ENCODE measurements around the gene DEPDC5. TPM values are rescaled to one million over a fixed set of nuclear protein-coding genes. Genes with fewer than 3 reads are reported as not detected.

DEPDC5 gene
- total and polyA plus RNA-seq, 10 of the 15 experiments (the other 5 are each of a cell fraction or from before 2014, with no cell fraction given), result 3.0 to 38.9 (median 22.8) TPM

DNA sequence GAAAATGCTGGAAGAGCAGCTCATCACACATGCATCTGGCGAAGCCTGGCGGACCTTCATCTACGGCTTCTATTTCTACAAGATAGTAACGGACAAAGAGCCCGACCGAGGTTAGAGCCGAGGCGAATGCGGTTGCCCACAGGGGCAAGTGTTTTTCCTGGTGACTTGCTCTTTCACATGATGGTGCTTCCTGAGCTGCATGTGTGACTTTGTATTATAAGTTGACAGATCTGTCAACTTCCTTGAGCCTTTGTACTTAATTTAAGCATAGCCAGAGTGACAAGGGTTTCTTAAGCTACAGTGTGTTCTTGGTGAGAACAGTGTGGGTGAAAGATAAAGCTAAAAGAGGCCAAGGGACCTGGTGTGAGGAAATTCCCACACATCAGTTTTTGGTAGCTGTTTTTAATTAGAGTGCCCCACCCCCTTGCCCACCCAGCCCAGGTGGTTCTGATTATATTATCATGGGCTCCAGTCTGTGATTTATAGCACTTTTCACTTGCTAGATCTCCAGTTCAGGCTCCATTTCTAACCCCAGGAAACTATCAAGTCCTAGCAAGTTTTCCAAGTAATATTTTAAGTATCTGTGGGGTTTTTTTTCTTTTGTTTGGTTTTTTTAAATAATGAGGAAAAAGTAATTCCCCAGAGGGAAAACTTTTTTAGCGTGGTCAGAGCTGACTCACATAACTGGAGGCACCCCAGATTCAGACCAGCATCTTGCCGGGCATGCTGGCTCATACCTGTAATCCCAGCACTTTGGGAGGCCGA is 122.5 kb downstream of the DEPDC5 start (continued):
- TF ChIP-seq, protein P1, sequence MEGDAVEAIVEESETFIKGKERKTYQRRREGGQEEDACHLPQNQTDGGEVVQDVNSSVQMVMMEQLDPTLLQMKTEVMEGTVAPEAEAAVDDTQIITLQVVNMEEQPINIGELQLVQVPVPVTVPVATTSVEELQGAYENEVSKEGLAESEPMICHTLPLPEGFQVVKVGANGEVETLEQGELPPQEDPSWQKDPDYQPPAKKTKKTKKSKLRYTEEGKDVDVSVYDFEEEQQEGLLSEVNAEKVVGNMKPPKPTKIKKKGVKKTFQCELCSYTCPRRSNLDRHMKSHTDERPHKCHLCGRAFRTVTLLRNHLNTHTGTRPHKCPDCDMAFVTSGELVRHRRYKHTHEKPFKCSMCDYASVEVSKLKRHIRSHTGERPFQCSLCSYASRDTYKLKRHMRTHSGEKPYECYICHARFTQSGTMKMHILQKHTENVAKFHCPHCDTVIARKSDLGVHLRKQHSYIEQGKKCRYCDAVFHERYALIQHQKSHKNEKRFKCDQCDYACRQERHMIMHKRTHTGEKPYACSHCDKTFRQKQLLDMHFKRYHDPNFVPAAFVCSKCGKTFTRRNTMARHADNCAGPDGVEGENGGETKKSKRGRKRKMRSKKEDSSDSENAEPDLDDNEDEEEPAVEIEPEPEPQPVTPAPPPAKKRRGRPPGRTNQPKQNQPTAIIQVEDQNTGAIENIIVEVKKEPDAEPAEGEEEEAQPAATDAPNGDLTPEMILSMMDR (IDR thresholded peaks at IDR 0.05 in 2 of 3, conservative IDR thresholded peaks at IDR 0.05 in 1 of 3; ENCODE audit: control insufficient read depth in 2 of 3, extremely low read depth in 1 of 3, insufficient read depth in 1 of 3, low read depth in 3 of 3, low read length in 3 of 3), result no peak
- TF ChIP-seq HDAC6 (IDR thresholded peaks at IDR 0.05; ENCODE audit: unreplicated experiment), result no peak
- TF ChIP-seq FOXM1 (IDR thresholded peaks at IDR 0.05; ENCODE audit: low read depth, low read length), result no peak
- TF ChIP-seq, protein P2, sequence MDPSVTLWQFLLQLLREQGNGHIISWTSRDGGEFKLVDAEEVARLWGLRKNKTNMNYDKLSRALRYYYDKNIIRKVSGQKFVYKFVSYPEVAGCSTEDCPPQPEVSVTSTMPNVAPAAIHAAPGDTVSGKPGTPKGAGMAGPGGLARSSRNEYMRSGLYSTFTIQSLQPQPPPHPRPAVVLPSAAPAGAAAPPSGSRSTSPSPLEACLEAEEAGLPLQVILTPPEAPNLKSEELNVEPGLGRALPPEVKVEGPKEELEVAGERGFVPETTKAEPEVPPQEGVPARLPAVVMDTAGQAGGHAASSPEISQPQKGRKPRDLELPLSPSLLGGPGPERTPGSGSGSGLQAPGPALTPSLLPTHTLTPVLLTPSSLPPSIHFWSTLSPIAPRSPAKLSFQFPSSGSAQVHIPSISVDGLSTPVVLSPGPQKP (IDR thresholded peaks at IDR 0.05; ENCODE audit: low read depth, low read length), result no peak
- TF ChIP-seq ESRRA (IDR thresholded peaks at IDR 0.05; ENCODE audit: low read length), result no peak
- TF ChIP-seq TARDBP (IDR thresholded peaks at IDR 0.05; ENCODE audit: borderline replicate concordance), result no peak
- no peak for TF ChIP-seq TAF1 (IDR thresholded peaks at IDR 0.05; ENCODE audit: borderline replicate concordance, low read depth, low read length)
- no peak for TF ChIP-seq STAT3 (IDR thresholded peaks at IDR 0.05; ENCODE audit: low read depth, low read length)

DNA sequence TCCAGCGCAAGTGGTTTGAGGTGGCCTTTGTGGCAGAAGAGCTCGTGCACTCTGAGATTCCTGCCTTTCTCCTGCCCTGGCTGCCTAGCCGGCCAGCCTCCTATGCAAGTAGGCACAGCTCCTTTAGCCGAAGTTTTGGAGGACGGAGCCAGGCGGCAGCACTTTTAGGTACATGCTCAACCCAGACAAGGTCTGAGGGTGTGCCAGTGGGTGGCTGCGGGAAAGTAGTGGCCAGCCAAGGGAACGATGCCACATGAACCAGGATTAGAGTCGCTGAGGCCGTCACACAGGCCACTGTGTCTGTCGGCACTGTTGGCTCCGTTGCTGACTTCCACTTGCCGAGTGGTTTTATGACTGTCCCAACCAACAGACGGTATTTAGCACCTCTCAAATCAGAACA is 125.8 kb downstream of the DEPDC5 start:
- no peaks in the 10 kb centered on the region for H4K20me1 ChIP-seq (ENCODE audit: control insufficient read depth, insufficient read depth)
- DNase-seq (ENCODE audit: low read depth, low spot score) (no peak), ATAC-seq (no peak), FAIRE-seq (no peak)
- ChIA-PET POLR2A (no interaction called here), SMC1A (ENCODE audit: uncharacterized antibody, unreplicated experiment) (no interaction called here), CTCF (interaction anchor here (1.0 to 1.7 kb wide), 2 partner anchors 71 to 90 kb away, joined by 3 to 5 read pairs; no protein-coding TSS in a partner anchor), RAD21 (ENCODE audit: unreplicated experiment) (no interaction called here)
- TF ChIP-seq SMC3 (IDR thresholded peaks at IDR 0.05; ENCODE audit: borderline replicate concordance, low read length), result no peak
- TF ChIP-seq CBFB (IDR thresholded peaks at IDR 0.05; ENCODE audit: low read depth), result no peak
- 0 out of 4 replicates have a peak, but pooled peaks of 1 of the 2 experiments have one; percentile 13 for TF ChIP-seq SRF (IDR thresholded peaks at IDR 0.05; ENCODE audit: low read depth in 2 of 2, low read length in 2 of 2)
- peaks cover 10 to 29% of the 10 kb centered on the region in 2 experiments; a peak in 3 of 4 replicates for H3K36me3 ChIP-seq (ENCODE audit: control insufficient read depth in 2 of 2, insufficient read depth in 2 of 2, low read length in 1 of 2)
- H3K4me1 ChIP-seq (ENCODE audit: control insufficient read depth, insufficient read depth, low read length), result no peaks in the 10 kb centered on the region
- H3K27me3 ChIP-seq (replicated peaks in 1 of 2; ENCODE audit: control insufficient read depth in 2 of 2, insufficient read depth in 2 of 2, low read length in 1 of 2), result no peaks in the 10 kb centered on the region
- no peaks in the 10 kb centered on the region for H3K79me2 ChIP-seq (ENCODE audit: control insufficient read depth, insufficient read depth, low read length)
- H3K9ac ChIP-seq (ENCODE audit: control insufficient read depth, insufficient read depth, low read length), result no peak overlapping the region
- no TSS peak for BruUV-seq (replicated peaks)
- 93% methylated on average over 14 of the region's 14 CpGs for WGBS (ENCODE audit: insufficient coverage, insufficient replicate concordance, low lambda C conversion rate, missing lambda C conversion rate)
- no peaks in the 10 kb centered on the region for H3K9me3 ChIP-seq (replicated peaks; ENCODE audit: control insufficient read depth, insufficient read depth, low read length)
- H3K4me3 ChIP-seq, result no peak overlapping the region
- no peak overlapping the region for H2AFZ ChIP-seq (ENCODE audit: control insufficient read depth, low read depth, low read length)
- no peak overlapping the region for H3K27ac ChIP-seq (ENCODE audit: control insufficient read depth, insufficient read depth)
- in situ Hi-C loops (cut with MboI) (no loop called here), intact Hi-C loops (cut with micrococcal nuclease; ENCODE audit: unreplicated experiment) (no loop called here)
- H3K4me2 ChIP-seq (ENCODE audit: control insufficient read depth, insufficient read depth), result no peak overlapping the region
